Fibroblast of mammary gland (primary cell): ENCODE measurements around the gene MATK.

ENCODE experiments used
- DNase-seq: peaks from one replicate; pipeline ENCODE4 v3.0.0-alpha.2; 2010; ENCODE audit warnings: low read depth
- H3K4me3 ChIP-seq: 2 replicates; pipeline ENCODE4 v1.5.1; 2011; ENCODE audit warnings: low read depth, mild to moderate bottlenecking, low read length, moderate library complexity; ENCODE audit not compliant: control insufficient read depth
- TF ChIP-seq, protein P1 (sequence below): conservative IDR thresholded peaks from 2 replicates; pipeline ENCODE4 v1.5.1; 2011; ENCODE audit warnings: low read depth, low read length, inconsistent platforms; ENCODE audit not compliant: control insufficient read depth, insufficient read depth

MATK gene

DNA sequence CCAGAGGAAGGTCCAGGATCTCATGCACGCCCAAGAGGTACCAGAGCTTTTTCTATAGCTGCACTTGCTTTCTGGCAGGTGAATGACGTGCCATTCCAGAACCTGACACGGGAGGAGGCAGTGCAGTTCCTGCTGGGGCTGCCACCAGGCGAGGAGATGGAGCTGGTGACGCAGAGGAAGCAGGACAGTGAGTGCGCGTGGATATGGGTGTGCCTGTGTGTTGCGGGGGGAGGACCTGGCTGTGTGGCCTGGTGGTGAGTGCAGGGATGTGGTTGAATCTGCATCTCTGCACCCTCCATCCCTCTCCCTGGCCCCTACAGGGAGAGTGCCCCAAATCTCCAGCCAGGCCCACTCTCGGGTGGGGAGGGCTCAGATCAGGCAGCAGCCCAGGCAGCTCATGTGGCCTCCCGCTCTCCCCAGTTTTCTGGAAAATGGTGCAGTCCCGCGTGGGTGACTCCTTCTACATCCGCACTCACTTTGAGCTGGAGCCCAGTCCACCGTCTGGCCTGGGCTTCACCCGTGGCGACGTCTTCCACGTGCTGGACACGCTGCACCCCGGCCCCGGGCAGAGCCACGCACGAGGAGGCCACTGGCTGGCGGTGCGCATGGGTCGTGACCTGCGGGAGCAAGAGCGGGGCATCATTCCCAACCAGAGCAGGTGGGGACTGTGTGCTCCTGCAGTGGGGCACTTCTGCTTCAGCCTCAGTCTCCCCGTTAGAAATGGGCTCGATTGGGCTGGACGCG lies 47.5 kb downstream of the MATK start:
- DNase-seq = no peak
- TF ChIP-seq, protein P1, sequence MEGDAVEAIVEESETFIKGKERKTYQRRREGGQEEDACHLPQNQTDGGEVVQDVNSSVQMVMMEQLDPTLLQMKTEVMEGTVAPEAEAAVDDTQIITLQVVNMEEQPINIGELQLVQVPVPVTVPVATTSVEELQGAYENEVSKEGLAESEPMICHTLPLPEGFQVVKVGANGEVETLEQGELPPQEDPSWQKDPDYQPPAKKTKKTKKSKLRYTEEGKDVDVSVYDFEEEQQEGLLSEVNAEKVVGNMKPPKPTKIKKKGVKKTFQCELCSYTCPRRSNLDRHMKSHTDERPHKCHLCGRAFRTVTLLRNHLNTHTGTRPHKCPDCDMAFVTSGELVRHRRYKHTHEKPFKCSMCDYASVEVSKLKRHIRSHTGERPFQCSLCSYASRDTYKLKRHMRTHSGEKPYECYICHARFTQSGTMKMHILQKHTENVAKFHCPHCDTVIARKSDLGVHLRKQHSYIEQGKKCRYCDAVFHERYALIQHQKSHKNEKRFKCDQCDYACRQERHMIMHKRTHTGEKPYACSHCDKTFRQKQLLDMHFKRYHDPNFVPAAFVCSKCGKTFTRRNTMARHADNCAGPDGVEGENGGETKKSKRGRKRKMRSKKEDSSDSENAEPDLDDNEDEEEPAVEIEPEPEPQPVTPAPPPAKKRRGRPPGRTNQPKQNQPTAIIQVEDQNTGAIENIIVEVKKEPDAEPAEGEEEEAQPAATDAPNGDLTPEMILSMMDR = no peak
- no peak overlapping the region for H3K4me3 ChIP-seq

DNA sequence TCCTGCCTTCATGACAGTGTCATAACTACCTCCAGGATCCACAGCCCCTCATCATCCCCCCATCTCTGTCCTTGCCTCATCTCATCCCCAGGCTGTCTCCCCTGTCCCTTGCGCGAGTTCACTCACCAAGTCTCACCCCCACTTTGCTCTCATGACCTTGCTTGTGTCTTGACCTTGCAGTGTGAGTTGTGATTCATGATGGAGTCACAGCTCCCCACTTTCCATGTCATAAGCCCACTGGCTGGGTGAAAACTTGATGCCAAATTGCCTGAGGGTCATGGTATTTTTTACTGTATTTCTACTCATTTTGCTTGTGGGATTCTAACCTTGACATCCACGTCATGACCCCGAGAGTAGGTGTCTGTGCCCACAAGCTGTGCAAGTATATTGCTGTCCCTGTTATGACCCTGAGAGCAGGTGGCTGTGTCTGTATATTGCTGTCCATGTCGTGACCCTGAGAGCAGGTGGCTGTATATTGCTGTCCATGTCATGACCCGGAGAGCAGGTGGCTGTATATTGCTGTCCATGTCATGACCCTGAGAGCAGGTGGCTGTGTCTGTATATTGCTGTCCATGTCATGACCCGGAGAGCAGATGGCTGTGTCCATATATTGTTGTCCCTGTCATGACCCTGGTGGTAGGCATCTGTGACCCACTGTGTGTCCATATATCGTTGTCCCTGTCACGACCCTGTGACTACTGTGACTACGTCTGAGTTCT lies 48.5 kb downstream of the MATK start:
- no peak overlapping the region for H3K4me3 ChIP-seq
- no peak for DNase-seq
- TF ChIP-seq, protein P1 = no peak

DNA sequence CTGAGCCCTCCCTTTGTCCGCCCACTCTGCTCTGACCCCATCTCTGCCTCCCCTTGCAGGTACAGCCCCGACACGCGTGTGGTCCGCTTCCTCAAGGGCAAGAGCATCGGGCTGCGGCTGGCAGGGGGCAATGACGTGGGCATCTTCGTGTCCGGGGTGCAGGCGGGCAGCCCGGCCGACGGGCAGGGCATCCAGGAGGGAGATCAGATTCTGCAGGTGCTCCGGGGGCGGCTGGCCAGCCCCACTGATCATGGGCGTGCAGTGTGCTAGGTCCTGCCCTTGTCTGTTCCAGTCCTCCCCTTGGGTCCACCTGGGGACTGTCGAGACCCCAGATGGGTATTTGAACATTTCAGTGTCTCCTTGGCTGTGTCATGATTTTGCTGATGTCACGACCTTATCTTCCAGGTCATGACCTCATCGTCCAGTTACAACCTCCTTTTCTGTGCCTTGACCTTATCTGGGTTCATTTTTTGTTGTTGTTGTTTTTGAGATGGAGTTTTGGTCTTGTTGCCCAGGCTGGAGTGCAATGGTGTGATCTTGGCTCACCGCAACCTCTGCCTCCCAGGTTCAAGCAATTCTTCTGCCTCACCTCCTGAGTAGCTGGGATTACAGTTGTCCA lies 50.0 kb downstream of the MATK start:
- DNase-seq = no peak
- TF ChIP-seq, protein P1 = no peak
- H3K4me3 ChIP-seq = no peak overlapping the region

DNA sequence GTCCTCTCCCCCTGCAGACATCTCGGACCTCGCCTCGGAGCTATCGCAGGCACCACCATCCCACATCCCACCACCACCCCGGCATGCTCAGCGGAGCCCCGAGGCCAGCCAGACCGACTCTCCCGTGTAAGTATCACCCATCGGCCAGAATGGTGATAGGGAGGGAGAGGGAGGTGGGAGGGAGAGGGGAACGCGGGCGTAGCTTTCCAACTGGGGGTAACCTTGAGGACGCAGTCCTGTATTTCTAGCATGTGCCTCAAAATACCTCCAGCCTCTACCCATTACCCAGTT lies 51.9 kb downstream of the MATK start:
- no peak overlapping the region for H3K4me3 ChIP-seq
- DNase-seq = no peak
- TF ChIP-seq, protein P1 = no peak

DNA sequence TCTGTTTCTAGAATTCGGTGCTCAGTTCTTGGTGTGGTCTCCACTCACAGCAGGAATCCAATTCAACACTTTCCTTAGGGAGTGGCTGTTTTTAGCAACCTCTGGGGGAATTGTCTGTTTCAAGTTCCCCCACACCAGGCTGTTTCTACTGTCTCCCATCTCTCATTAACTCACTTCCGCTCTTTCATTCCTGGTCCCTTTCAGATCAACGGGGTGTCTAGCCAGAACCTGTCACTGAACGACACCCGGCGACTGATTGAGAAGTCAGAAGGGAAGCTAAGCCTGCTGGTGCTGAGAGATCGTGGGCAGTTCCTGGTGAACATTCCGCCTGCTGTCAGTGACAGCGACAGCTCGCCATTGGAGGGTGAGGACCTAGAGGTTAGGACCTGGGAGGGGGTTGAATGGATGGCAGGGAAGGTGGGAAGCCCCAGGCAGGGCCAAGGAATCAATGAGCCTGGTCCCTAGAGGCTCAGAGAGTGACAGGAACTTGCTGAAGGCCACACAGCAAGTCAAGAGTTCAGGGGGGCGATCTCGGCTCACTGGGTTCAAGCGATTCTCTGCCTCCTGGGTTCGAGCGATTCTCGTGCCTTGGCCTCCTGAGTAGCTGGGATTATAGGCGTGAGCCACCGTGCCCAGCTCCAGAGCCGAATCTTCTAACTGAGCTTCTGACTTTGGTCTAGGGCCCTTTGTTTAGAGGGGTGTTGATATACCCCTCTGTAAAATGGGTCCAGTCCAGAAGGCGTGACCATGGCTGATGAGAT lies 52.5 kb downstream of the MATK start:
- TF ChIP-seq, protein P1 = no peak
- DNase-seq = no peak
- no peak overlapping the region for H3K4me3 ChIP-seq

DNA sequence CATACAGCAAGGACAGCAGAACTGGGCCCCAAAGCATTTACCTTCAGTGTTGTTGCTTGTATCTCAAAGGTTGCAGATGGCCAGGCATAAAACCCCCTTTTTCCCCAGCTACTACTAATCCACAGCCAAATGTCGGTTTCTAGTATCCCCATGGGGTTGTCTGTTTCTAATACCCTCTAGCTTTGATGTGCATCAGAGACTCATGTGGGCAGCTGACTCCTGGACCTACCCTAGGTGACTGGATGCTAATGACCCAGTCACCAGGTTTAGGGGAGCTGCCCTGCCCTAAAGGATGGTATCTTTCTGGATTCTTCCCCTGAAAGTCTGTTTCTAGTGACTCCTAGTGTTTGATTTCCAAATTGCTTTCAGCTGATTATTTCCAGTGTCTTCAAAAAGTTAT lies 54.1 kb downstream of the MATK start:
- DNase-seq = no peak
- H3K4me3 ChIP-seq = no peak overlapping the region
- TF ChIP-seq, protein P1 = no peak
